Stimulated activated CD4-positive, alpha-beta T cell treated with anti-CD3 and anti-CD28 coated beads, Interleukin-2, amount 100 ng/mL, for 48 hours (primary cell): ENCODE results near the gene TUBA3C.

Source experiments
- DNase-seq, 2 donors: peaks; one replicate each; pipeline ENCODE4 v3.0.0-alpha.2; 2020

Gene TUBA3C

GRCh38 chr13:19159761-19160420, 21.7 kb downstream of the TUBA3C start:
- no peak for DNase-seq

DNA sequence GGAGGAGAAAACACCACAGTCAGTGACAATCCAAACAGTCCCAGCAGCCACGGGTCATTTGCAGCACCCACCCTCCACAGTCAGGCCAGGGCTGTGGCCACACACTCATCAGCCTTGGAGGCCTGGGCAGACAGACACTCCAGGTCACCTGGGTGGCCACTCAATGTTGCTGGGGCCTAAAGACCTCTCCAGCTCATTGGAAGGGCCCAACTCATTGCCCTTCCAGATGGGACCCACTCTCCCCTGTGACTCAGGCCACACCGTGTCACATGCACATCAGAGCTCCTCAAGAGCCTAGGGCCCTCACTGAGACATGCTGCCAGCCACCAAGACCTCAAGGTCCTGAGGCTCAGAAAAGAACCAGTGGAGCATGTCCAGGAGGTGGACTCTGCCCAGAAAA, 22.4 kb downstream of the TUBA3C start:
- no peak for DNase-seq

DNA sequence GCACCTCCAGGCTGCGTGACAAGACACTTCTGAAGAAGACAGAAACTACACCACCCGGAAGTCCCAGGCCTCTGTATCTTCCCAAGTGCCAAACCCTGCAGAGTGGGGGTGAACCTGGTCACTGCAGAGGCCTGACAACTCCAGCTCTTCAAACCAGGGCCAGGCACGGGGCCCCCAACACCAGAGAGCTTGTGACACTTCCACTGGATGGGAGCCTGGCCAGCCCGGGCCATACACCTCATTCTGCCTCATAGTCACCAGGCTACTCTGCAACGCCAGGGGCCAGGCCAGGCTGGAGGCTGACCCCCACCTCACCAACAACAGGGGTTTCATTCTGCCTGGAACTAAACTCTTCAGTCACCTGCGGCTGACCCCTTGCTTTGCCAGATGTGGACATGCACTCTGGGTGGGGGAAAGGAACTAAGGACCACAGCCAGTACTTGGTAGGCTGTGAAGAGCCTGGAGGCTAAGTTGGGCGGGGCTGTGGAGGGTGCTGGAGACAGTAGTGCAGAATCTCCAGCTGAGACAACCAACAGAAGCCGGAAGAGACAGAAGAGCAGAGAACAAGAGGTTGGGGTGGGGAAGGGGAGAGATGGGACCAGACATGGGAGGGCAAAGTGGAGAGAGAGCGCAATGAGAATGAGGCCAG, 23.0 kb downstream of the TUBA3C start:
- DNase-seq: no peak

DNA sequence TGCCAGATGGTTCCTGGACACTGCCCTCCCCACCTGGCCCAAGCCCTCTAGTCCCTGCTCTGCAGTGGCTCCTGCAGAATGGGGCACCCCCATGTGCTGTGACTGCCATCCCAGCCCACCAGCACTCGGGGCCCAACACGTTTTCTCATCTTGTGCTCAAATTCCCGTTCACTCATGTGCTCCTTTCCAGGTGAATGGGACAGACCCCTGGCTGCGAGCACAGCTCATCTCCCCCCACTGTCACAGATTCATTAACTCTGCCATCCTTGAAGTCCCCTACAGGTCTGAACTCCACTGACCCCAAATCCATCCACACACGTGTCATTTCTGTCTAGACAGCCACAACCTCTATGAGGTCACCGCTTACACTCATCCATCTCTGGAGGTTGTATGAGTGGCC, 23.6 kb downstream of the TUBA3C start:
- no peak for DNase-seq

DNA sequence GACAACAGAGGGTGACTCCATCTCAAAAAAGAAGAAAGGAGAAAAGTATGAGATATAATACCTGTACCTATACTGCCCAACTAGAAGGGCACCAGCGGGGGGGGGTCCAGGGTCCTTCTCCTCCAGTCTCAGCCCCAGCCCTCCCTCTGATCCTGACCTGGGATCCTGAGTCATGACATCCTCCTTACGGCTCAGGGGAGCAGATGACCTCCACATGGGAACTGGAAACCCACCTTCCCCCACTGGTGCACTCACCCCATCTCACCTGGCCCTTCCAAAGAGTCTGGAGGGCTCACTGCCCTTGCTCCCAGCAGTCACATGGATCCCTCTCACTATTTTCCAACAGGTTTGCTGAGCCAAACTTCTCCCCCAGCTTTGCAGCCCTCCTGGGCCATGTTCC, 24.2 kb downstream of the TUBA3C start:
- no peak for DNase-seq

GRCh38 chr13:19156013-19156825, 25.4 kb downstream of the TUBA3C start:
- DNase-seq: no peak

DNA sequence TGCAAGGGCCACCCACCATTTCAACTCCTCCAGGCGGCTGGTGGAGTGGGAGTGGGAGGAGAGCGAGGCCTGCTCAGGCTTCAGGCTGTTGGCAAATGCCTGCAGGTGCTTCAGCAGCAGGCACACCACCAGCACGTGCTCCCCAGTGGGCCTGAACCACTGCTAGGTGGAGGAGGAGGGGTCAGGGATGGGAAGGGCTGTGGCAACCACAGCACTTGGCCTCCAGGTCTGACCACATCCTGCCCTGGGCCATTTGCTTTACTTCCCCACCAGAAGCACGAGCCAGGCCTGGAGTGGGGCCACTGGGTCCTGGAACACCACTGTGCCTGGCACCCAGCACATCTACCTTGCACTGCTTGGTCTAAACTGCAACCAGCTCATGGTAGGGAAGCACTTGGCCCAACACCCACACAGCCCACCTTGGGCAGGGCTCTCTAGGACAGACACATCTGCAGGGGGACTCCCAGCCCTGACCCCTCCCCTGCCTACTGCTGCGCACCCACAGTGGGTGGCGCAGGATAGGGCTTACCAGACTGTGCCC, 26.2 kb downstream of the TUBA3C start:
- DNase-seq: no peak

- DNase-seq: no peak
Observed at GRCh38 chr13:19154843-19155242, 26.8 kb downstream of the TUBA3C start.

GRCh38 chr13:19153782-19154450, 27.7 kb downstream of the TUBA3C start:
- peak in 1 of 2 donors; percentile 7 for DNase-seq

DNA sequence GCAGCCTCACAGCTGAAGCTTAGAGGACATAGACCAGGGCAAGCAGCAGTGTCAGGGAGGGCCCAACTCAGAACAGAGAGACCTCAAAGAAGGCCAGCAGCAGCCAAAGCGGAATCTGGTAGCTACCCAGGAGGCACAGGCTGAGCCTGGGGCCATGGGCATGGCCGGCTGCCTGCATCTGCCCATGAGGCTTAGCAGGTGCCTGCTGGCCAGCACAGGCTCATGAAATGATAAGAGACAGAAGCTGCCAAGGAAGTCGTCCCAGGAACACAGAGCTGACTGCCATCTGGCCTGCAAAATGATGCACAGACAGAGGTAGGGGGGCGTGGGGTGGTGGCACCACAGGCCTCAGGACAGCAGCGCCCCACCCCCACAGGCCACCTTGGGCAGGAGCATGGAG, 29.2 kb downstream of the TUBA3C start:
- DNase-seq: no peak

- no peak for DNase-seq
Observed at GRCh38 chr13:19151581-19152263, 29.9 kb downstream of the TUBA3C start.

GRCh38 chr13:19150712-19151228, 30.9 kb downstream of the TUBA3C start:
- DNase-seq: no peak

DNA sequence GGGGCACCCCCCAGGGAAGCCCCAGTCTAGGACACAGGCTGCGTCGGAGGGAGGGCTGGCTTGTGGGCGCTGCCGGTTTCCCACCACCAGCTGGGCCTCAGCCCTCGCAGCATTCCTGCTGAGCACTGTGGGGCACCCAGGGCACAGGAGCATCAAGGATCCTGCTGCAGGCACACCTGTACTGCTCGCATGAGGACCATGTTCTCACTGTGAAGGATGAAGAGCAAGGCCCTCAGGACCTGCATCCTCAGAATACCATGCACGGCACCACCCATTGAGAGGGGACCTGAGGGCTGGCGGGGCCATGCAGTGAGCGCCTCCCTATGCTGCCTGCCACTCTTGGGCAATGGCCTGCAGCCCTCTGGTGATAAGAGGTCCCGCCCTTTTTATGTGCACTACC, 31.4 kb downstream of the TUBA3C start:
- no peak for DNase-seq

- DNase-seq: no peak
Observed at GRCh38 chr13:19148561-19148960, 33.1 kb downstream of the TUBA3C start.
